Thyroid gland (tissue), 4 donors: ENCODE results near the gene TRAF5.

Experiments used
- POLR2A ChIP-seq, 2 donors: fragments of 450-650 bp; IDR thresholded peaks; one replicate each; pipeline ENCODE4 v1.6.1; 2017; ENCODE audit warnings: antibody characterized with exemption in 2 of 2, mild to moderate bottlenecking in 2 of 2, moderate library complexity in 1 of 2
- TF ChIP-seq, protein P1 (sequence below), 6 experiments: fragments of 200-600 bp in 3 of 6; fragments of 450-650 bp in 3 of 6; sonication (generic) in 3 of 6; IDR thresholded peaks; one replicate each; pipeline ENCODE4 v1.5.1; 2016 to 2019; ENCODE audit warnings: antibody characterized with exemption in 6 of 6, mild to moderate bottlenecking in 2 of 6, inconsistent platforms in 1 of 6, moderate library complexity in 1 of 6

DNA sequence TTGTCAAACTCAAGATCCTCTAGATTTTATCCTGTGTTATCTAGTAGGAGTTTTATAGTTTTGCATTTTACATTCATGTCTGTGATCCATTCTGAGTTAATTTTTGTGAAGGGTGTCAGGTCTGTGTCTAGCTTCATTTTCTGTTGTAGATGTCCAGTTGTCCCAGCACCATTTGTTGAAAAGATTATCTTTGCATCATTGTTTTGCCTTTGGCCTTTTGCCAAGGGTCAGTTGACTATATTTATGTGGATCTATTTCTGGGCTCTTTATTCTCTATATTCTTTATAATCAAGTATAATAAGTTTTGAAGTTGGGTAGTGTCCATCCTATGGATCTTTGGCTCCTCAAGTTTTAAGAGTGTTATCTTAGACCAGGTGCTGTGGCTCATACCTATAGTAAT, 21.9 kb downstream of the TRAF5 start:
- TF ChIP-seq, protein P1, sequence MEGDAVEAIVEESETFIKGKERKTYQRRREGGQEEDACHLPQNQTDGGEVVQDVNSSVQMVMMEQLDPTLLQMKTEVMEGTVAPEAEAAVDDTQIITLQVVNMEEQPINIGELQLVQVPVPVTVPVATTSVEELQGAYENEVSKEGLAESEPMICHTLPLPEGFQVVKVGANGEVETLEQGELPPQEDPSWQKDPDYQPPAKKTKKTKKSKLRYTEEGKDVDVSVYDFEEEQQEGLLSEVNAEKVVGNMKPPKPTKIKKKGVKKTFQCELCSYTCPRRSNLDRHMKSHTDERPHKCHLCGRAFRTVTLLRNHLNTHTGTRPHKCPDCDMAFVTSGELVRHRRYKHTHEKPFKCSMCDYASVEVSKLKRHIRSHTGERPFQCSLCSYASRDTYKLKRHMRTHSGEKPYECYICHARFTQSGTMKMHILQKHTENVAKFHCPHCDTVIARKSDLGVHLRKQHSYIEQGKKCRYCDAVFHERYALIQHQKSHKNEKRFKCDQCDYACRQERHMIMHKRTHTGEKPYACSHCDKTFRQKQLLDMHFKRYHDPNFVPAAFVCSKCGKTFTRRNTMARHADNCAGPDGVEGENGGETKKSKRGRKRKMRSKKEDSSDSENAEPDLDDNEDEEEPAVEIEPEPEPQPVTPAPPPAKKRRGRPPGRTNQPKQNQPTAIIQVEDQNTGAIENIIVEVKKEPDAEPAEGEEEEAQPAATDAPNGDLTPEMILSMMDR (IDR thresholded peaks at IDR 0.05): no peak
- no peak for TF ChIP-seq POLR2A (IDR thresholded peaks at IDR 0.05)
